HepG2 (cell line): ENCODE results near the gene SLFN11. TPM values are rescaled to one million over a fixed set of nuclear protein-coding genes. Genes with fewer than 3 reads are reported as not detected.

Source experiments
- ATAC-seq: fragments of 200-7000 bp; cut with Tn5 transposase; 3 replicates; pipeline ENCODE4 v1.9.1; 2020; ENCODE audit warnings: mild to moderate bottlenecking, moderate library complexity
- BruUV-seq: library from RNA; stranded (reverse); fragments of 400-500 nt; replicated peaks from 2 replicates; lab custom pipeline; 2021; lab: Mats Ljungman, UMichigan
- CTCF ChIA-PET: fragments of 300-600 bp; formaldehyde crosslinking; extraction: SDS; loops from one replicate; lab custom pipeline; 2021; ENCODE audit warnings: low total read pairs, inconsistent platforms, low intra/inter-chr PET ratio; lab: Yijun Ruan, JAX
- POLR2A ChIA-PET: fragments of 350-600 bp; sonication (Branson Sonifier 250); formaldehyde crosslinking; loops from one replicate; lab custom pipeline; 2020; ENCODE audit warnings: antibody characterized with exemption, inconsistent platforms; lab: Yijun Ruan, JAX
- DNase-seq: peaks from one replicate; pipeline ENCODE4 v3.0.0-alpha.2; 2015; ENCODE audit warnings: low spot score
- FAIRE-seq: peaks from 3 replicates; lab custom pipeline; 2011; peaks lifted over from hg19 to GRCh38; lab: Jason Lieb, UNC
- H2AFZ ChIP-seq: one replicate; pipeline ENCODE4 v1.6.1; 2011; ENCODE audit warnings: low read length, inconsistent platforms
- H3K27ac ChIP-seq: fragments of 300-600 bp; 3 replicates; pipeline ENCODE4 v1.8.0; 2011; ENCODE audit warnings: mixed run types, mild to moderate bottlenecking, mixed read lengths, low read length, inconsistent platforms; ENCODE audit not compliant: insufficient read depth; ENCODE audit errors: extremely low read length
- H3K27me3 ChIP-seq, 2 experiments: fragments of 200-600 bp in 1 of 2; 2 replicates in 1 of 2; 3 replicates in 1 of 2; pipeline versions ENCODE4 v1.6.0 to v1.8.0; 2011; ENCODE audit warnings: low read length in 2 of 2, mild to moderate bottlenecking in 2 of 2, moderate library complexity in 2 of 2, inconsistent platforms in 1 of 2; ENCODE audit not compliant: insufficient read depth in 2 of 2, control insufficient read depth in 1 of 2
- H3K36me3 ChIP-seq, 2 experiments: fragments of 200-600 bp in 1 of 2; replicated peaks in 1 of 2; 2 replicates in 1 of 2; 3 replicates in 1 of 2; pipeline versions ENCODE4 v1.5.1 to v1.8.0; 2011; ENCODE audit warnings: low read length in 2 of 2, inconsistent platforms in 1 of 2; ENCODE audit not compliant: insufficient read depth in 2 of 2, control insufficient read depth in 1 of 2
- H3K4me1 ChIP-seq: 2 replicates; pipeline ENCODE4 v1.5.1; 2012; ENCODE audit warnings: low read length, inconsistent platforms; ENCODE audit not compliant: insufficient read depth
- H3K4me2 ChIP-seq: 2 replicates; pipeline ENCODE4 v1.6.0; 2011; ENCODE audit warnings: low read depth, low read length, inconsistent platforms
- H3K4me3 ChIP-seq, 3 experiments: fragments of 200-600 bp in 1 of 3; sonication (generic), shearing (Covaris generic) in 1 of 3; replicated peaks in 1 of 3; 2 replicates each; pipeline ENCODE4 v1.5.1; 2011 to 2016; ENCODE audit warnings: low read length in 3 of 3, inconsistent platforms in 2 of 3, low read depth in 2 of 3, mild to moderate bottlenecking in 2 of 3, control low read depth in 1 of 3, mixed read lengths in 1 of 3; ENCODE audit not compliant: insufficient read depth in 1 of 3
- H3K79me2 ChIP-seq: one replicate; pipeline ENCODE4 v1.6.1; 2011; ENCODE audit warnings: low read length, inconsistent platforms; ENCODE audit not compliant: insufficient read depth
- H3K9ac ChIP-seq: 2 replicates; pipeline ENCODE4 v1.6.0; 2011; ENCODE audit warnings: mild to moderate bottlenecking, low read depth, low read length, inconsistent platforms; ENCODE audit not compliant: insufficient read depth
- H3K9me3 ChIP-seq: 2 replicates; pipeline ENCODE4 v1.5.1; 2012; ENCODE audit warnings: mild to moderate bottlenecking, low read length
- H4K20me1 ChIP-seq: 2 replicates; pipeline ENCODE4 v1.6.0; 2011; ENCODE audit warnings: inconsistent platforms, mild to moderate bottlenecking, low read length, moderate library complexity; ENCODE audit not compliant: insufficient read depth
- MAFF ChIP-seq: IDR thresholded peaks from 2 replicates; pipeline ENCODE4 v1.6.1; 2011; ENCODE audit warnings: low read depth, low read length, improper control_type of control experiment
- MAFK ChIP-seq, 2 experiments: IDR thresholded peaks in 1 of 2; conservative IDR thresholded peaks in 1 of 2; 2 replicates each; pipeline ENCODE4 v1.6.1; 2011; ENCODE audit warnings: improper control_type of control experiment in 2 of 2, low read length in 2 of 2
- NCOR1 ChIP-seq: fragments of 200-600 bp; sonication (generic); IDR thresholded peaks from 2 replicates; pipeline ENCODE4 v1.7.0; 2017; ENCODE audit warnings: antibody characterized with exemption, low read length, borderline replicate concordance
- PAWR ChIP-seq: sonication (generic); formaldehyde crosslinking; IDR thresholded peaks from 2 replicates; pipeline ENCODE4 v1.4.0; 2020; ENCODE audit warnings: missing genetic modification reagents, mild to moderate bottlenecking, borderline replicate concordance
- RXRA ChIP-seq: sonication (generic); formaldehyde crosslinking; IDR thresholded peaks from 2 replicates; pipeline ENCODE4 v1.5.1; 2020; ENCODE audit warnings: missing genetic modification reagents
- SIX4 ChIP-seq: sonication (generic); formaldehyde crosslinking; IDR thresholded peaks from 2 replicates; pipeline ENCODE4 v1.4.0; 2020; ENCODE audit warnings: missing genetic modification reagents
- ZNF20 ChIP-seq: sonication (generic); formaldehyde crosslinking; IDR thresholded peaks from 2 replicates; pipeline ENCODE4 v1.4.0; 2020; ENCODE audit warnings: mild to moderate bottlenecking, moderate library complexity, missing genetic modification reagents
- WGBS: methylation state at CpG from one replicate; pipeline ENCODE4 v1.1.6; 2017; ENCODE audit warnings: low lambda C conversion rate; 5-methylcytosine and 5-hydroxymethylcytosine counted together
- in situ Hi-C: cut with HindIII; loops from 2 replicates; pipeline ENCODE4 v1.10.0; 2017; ENCODE audit warnings: low pct_unique_long_range_greater_than_20kb; ENCODE audit not compliant: extremely low pct_ligation_motif_present
- intact Hi-C: fragments of 100-400 bp; cut with micrococcal nuclease; formaldehyde crosslinking; loops from one replicate; pipeline ENCODE4 v1.10.0; 2022; ENCODE audit not compliant: unreplicated experiment
- polyA plus RNA-seq, 8 experiments: library from polyadenylated mRNA; depleted of rRNA in 3 of 8; stranded (reverse) in 7 of 8; unstranded in 1 of 8; fragments of >200 nt; fragmentation: Illumina TruSeq in 4 of 8; extraction: Trizol in 4 of 8; gene quantifications; 2 replicates each; pipeline versions ENCODE4 v1.2.1 to v1.2.3, GENCODE V29; 2011 to 2016; ENCODE audit warnings: low read depth in 4 of 8, missing spikeins in 1 of 8, mixed read lengths in 1 of 8; ENCODE audit not compliant: insufficient read depth in 1 of 8
- total RNA-seq, 5 experiments: library from RNA; depleted of rRNA; stranded (reverse); fragments of >200 nt; fragmentation: Illumina TruSeq; extraction: Trizol; gene quantifications; 2 replicates each; pipeline ENCODE4 v1.2.3, GENCODE V29; 2016; ENCODE audit warnings: low read depth in 1 of 5
- TF ChIP-seq, protein P1 (sequence below): IDR thresholded peaks from 2 replicates; pipeline ENCODE4 v1.6.1; 2016; ENCODE audit warnings: control low read depth

SLFN11 gene
- total and polyA plus RNA-seq, 2 of the 13 experiments (the other 11 are each of a cell fraction or from before 2014, with no cell fraction given) = not detected

DNA sequence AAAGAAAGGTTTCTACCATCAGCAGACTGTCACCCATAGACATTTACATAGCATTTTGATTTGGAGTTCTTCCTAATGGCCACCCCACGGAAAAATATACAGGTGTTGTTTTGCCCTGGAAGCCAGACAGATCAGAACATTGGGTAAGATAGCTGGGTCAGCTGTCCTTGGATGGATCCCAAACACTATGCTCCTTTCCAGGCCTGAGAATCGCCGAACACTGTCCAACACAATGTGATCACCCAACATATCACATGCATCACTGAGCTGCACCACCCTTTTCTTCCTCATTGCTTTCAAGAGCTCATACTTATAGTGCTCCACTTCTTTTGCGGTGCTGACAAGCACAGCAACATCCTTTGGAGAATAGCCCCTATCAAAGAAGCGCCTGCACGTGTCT lies 21.1 kb downstream of the SLFN11 start:
- ATAC-seq = no peak
- Histone ChIP-seq H3K9me3 (no peaks in the 10 kb centered on the region), H3K4me3 (no peak overlapping the region), H4K20me1 (no peaks in the 10 kb centered on the region), H3K4me1 (peaks cover 7% of the 10 kb centered on the region; the same call in 1 of the 2 replicates), H3K27ac (no peak overlapping the region), H3K4me2 (no peak overlapping the region), H3K27me3 (peaks cover 0 to 7% of the 10 kb centered on the region in 2 experiments; a peak in 1 of 5 replicates), H2AFZ (no peak overlapping the region), H3K36me3 (no peaks in the 10 kb centered on the region), H3K9ac (no peak overlapping the region), H3K79me2 (no peaks in the 10 kb centered on the region)
- DNase-seq = no peak
- ChIA-PET POLR2A (no interaction called here), CTCF (no interaction called here)
- in situ Hi-C loops (no loop called here), intact Hi-C loops (no loop called here)
- 32% methylated on average over 4 of the region's 6 CpGs for WGBS
- TF ChIP-seq ZNF20 (CRISPR knock-in tag) (no peak), NCOR1 (no peak), PAWR (CRISPR knock-in tag) (no peak), SIX4 (CRISPR knock-in tag) (no peak)
- TF ChIP-seq, protein P1, sequence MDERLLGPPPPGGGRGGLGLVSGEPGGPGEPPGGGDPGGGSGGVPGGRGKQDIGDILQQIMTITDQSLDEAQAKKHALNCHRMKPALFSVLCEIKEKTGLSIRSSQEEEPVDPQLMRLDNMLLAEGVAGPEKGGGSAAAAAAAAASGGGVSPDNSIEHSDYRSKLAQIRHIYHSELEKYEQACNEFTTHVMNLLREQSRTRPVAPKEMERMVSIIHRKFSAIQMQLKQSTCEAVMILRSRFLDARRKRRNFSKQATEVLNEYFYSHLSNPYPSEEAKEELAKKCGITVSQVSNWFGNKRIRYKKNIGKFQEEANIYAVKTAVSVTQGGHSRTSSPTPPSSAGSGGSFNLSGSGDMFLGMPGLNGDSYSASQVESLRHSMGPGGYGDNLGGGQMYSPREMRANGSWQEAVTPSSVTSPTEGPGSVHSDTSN (CRISPR knock-in tag) = no peak
- FAIRE-seq = no peak
- BruUV-seq = no TSS peak

DNA sequence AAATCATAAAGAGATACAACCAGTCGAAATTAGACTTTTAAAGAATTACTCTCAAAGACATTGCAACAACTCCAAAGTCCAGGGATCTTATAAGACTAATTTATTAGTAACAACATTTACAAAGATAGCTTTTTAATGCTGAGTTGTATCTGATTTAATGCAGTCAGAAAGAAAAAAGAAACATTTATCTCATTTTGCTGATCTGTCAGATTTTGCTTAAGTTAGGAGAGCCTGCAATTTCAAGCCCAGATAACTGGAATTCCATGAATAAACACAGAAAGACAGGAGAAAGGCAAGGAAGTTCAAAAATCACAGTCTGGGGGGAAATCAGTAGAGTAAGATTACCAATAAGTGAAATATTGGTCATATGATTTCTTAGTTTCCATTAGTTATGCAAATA lies 22.9 kb downstream of the SLFN11 start:
- ATAC-seq = no peak
- no peaks in the 10 kb centered on the region for H4K20me1 ChIP-seq
- no peak for FAIRE-seq
- no peak for DNase-seq
- peaks cover 3 to 23% of the 10 kb centered on the region in 2 experiments; a peak in 4 of 5 replicates for H3K27me3 ChIP-seq
- no peak overlapping the region for H3K27ac ChIP-seq
- no peaks in the 10 kb centered on the region for H3K36me3 ChIP-seq
- H3K4me3 ChIP-seq = no peak overlapping the region
- H2AFZ ChIP-seq = no peak overlapping the region
- peak; percentile 87 for TF ChIP-seq MAFF
- no peak for TF ChIP-seq RXRA
- peak; percentile 79 to 89 for TF ChIP-seq MAFK (conservative IDR thresholded peaks at IDR 0.05 in 1 of 2, IDR thresholded peaks at IDR 0.05 in 1 of 2; ENCODE audit: low read length in 2 of 2)
- no TSS peak for BruUV-seq
- H3K79me2 ChIP-seq = no peaks in the 10 kb centered on the region
- H3K9ac ChIP-seq = no peak overlapping the region
- in situ Hi-C loops = no loop called here
- H3K4me2 ChIP-seq = no peak overlapping the region
- peaks cover 16% of the 10 kb centered on the region for H3K4me1 ChIP-seq
- WGBS = 2% methylated on average over 1 of the region's 1 CpG
- POLR2A ChIA-PET = no interaction called here
- CTCF ChIA-PET = no interaction called here
- intact Hi-C loops = no loop called here
- H3K9me3 ChIP-seq = no peaks in the 10 kb centered on the region
